K562 (cell line): Measurements from ENCODE around the gene WDR64.

Source experiments
- EP300 ChIP-seq: IDR thresholded peaks from 2 replicates; pipeline ENCODE4 v1.6.1; 2012; ENCODE audit warnings: low read length, improper control_type of control experiment
- EZH2 ChIP-seq: IDR thresholded peaks from 2 replicates; pipeline ENCODE4 v1.6.1; 2012; ENCODE audit warnings: low read depth, mild to moderate bottlenecking, inconsistent platforms, low read length, borderline replicate concordance
- FIP1L1 ChIP-seq: fragments of 200-400 bp; formaldehyde crosslinking; IDR thresholded peaks from 2 replicates; pipeline ENCODE4 v1.6.1; 2018; ENCODE audit warnings: mild to moderate bottlenecking, low read depth, low read length; ENCODE audit not compliant: poor library complexity, severe bottlenecking
- JUND ChIP-seq, 2 experiments: IDR thresholded peaks; 2 replicates in 1 of 2; 3 replicates in 1 of 2; pipeline ENCODE4 v1.6.1; 2011; ENCODE audit warnings: borderline replicate concordance in 2 of 2, low read depth in 2 of 2, low read length in 2 of 2, improper control_type of control experiment in 1 of 2, missing biosample characterization in 1 of 2, missing genetic modification characterization in 1 of 2, missing genetic modification reagents in 1 of 2
- PKNOX1 ChIP-seq: fragments of 450-650 bp; IDR thresholded peaks from 2 replicates; pipeline ENCODE4 v1.6.1; 2016
- SAFB ChIP-seq: fragments of 200-400 bp; formaldehyde crosslinking; IDR thresholded peaks from 2 replicates; pipeline ENCODE4 v1.6.1; 2017; ENCODE audit warnings: low read depth, low read length, borderline replicate concordance
- YY1 ChIP-seq, 3 experiments: IDR thresholded peaks; 2 replicates each; pipeline ENCODE4 v1.6.1; 2011; ENCODE audit warnings: low read length in 2 of 3, mild to moderate bottlenecking in 2 of 3, moderate library complexity in 2 of 3, borderline replicate concordance in 1 of 3, control low read depth in 1 of 3, low read depth in 1 of 3; ENCODE audit not compliant: insufficient read depth in 3 of 3, insufficient replicate concordance in 2 of 3, control insufficient read depth in 1 of 3, insufficient read length in 1 of 3; ENCODE audit errors: extremely low read depth in 1 of 3
- ZNF507 ChIP-seq: conservative IDR thresholded peaks from 2 replicates; pipeline ENCODE4 v1.6.1; 2017; ENCODE audit warnings: missing genetic modification characterization, missing compliant biosample characterization
- ZNF707 ChIP-seq: fragments of 250-450 bp; sonication (Bioruptor Pico); conservative IDR thresholded peaks from 2 replicates; pipeline ENCODE4 v1.8.0; 2022; ENCODE audit warnings: inconsistent platforms, mild to moderate bottlenecking, moderate library complexity
- TF ChIP-seq, protein P1 (sequence below): sonication (generic); formaldehyde crosslinking; IDR thresholded peaks from 2 replicates; pipeline ENCODE4 v1.8.0; 2022; ENCODE audit warnings: mild to moderate bottlenecking, missing genetic modification reagents
- TF ChIP-seq, protein P2 (sequence below), 3 experiments: IDR thresholded peaks in 2 of 3; conservative IDR thresholded peaks in 1 of 3; 2 replicates each; pipeline ENCODE4 v1.5.1; 2011 to 2012; ENCODE audit warnings: low read length in 3 of 3, mild to moderate bottlenecking in 3 of 3, control low read depth in 2 of 3, improper control_type of control experiment in 1 of 3, inconsistent platforms in 1 of 3, low read depth in 1 of 3, mixed read lengths in 1 of 3, moderate library complexity in 1 of 3; ENCODE audit not compliant: insufficient read depth in 2 of 3
- TF ChIP-seq, protein P3 (sequence below), 2 experiments: IDR thresholded peaks; 2 replicates each; pipeline ENCODE4 v1.6.1; 2012; ENCODE audit warnings: improper control_type of control experiment in 2 of 2, low read depth in 2 of 2, low read length in 2 of 2, borderline replicate concordance in 1 of 2

DNA sequence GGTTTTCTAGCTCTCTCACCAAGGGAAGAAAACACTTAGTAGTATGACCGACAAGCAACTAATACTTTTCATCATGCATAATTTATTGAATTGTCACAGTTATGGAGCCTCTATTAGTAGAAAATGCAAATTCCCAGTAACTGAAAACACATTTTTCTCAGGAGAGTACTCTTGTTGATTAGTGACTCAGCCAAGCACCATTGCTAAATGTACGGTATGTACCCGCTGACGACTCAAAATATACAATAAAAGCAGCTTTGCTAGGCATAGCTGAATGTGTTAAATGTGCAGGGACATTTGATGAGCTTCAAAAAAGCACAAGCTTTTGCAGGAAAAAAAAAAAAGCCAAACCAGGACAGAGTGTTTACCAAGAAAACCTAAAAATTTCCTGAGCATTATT is 63.9 kb downstream of the WDR64 start:
- TF ChIP-seq EP300 (no peak), ZNF707 (no peak), ZNF507 (tag) (no peak), FIP1L1 (no peak), EZH2 (no peak), YY1 (IDR thresholded peaks at IDR 0.05; ENCODE audit: borderline replicate concordance in 1 of 3, control insufficient read depth in 1 of 3, extremely low read depth in 1 of 3, insufficient read depth in 3 of 3, insufficient read length in 1 of 3, insufficient replicate concordance in 2 of 3, low read depth in 1 of 3, low read length in 2 of 3) (no peak), PKNOX1 (no peak), JUND (IDR thresholded peaks at IDR 0.05; ENCODE audit: borderline replicate concordance, low read depth, low read length) (no peak), JUND (tag; IDR thresholded peaks at IDR 0.05; ENCODE audit: borderline replicate concordance, low read depth, low read length) (no peak), SAFB (no peak)
- TF ChIP-seq, protein P1, sequence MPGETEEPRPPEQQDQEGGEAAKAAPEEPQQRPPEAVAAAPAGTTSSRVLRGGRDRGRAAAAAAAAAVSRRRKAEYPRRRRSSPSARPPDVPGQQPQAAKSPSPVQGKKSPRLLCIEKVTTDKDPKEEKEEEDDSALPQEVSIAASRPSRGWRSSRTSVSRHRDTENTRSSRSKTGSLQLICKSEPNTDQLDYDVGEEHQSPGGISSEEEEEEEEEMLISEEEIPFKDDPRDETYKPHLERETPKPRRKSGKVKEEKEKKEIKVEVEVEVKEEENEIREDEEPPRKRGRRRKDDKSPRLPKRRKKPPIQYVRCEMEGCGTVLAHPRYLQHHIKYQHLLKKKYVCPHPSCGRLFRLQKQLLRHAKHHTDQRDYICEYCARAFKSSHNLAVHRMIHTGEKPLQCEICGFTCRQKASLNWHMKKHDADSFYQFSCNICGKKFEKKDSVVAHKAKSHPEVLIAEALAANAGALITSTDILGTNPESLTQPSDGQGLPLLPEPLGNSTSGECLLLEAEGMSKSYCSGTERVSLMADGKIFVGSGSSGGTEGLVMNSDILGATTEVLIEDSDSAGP (CRISPR knock-in tag) = no peak
- TF ChIP-seq, protein P2, sequence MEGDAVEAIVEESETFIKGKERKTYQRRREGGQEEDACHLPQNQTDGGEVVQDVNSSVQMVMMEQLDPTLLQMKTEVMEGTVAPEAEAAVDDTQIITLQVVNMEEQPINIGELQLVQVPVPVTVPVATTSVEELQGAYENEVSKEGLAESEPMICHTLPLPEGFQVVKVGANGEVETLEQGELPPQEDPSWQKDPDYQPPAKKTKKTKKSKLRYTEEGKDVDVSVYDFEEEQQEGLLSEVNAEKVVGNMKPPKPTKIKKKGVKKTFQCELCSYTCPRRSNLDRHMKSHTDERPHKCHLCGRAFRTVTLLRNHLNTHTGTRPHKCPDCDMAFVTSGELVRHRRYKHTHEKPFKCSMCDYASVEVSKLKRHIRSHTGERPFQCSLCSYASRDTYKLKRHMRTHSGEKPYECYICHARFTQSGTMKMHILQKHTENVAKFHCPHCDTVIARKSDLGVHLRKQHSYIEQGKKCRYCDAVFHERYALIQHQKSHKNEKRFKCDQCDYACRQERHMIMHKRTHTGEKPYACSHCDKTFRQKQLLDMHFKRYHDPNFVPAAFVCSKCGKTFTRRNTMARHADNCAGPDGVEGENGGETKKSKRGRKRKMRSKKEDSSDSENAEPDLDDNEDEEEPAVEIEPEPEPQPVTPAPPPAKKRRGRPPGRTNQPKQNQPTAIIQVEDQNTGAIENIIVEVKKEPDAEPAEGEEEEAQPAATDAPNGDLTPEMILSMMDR (IDR thresholded peaks at IDR 0.05 in 2 of 3, conservative IDR thresholded peaks at IDR 0.05 in 1 of 3; ENCODE audit: insufficient read depth in 2 of 3, low read depth in 1 of 3, low read length in 3 of 3) = no peak
- TF ChIP-seq, protein P3, sequence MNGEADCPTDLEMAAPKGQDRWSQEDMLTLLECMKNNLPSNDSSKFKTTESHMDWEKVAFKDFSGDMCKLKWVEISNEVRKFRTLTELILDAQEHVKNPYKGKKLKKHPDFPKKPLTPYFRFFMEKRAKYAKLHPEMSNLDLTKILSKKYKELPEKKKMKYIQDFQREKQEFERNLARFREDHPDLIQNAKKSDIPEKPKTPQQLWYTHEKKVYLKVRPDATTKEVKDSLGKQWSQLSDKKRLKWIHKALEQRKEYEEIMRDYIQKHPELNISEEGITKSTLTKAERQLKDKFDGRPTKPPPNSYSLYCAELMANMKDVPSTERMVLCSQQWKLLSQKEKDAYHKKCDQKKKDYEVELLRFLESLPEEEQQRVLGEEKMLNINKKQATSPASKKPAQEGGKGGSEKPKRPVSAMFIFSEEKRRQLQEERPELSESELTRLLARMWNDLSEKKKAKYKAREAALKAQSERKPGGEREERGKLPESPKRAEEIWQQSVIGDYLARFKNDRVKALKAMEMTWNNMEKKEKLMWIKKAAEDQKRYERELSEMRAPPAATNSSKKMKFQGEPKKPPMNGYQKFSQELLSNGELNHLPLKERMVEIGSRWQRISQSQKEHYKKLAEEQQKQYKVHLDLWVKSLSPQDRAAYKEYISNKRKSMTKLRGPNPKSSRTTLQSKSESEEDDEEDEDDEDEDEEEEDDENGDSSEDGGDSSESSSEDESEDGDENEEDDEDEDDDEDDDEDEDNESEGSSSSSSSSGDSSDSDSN (IDR thresholded peaks at IDR 0.05; ENCODE audit: borderline replicate concordance in 1 of 2, low read depth in 2 of 2, low read length in 2 of 2) = no peak
